GM12878 (cell line): ENCODE measurements around the gene NARF. TPM values are rescaled to one million over a fixed set of nuclear protein-coding genes. Genes with fewer than 3 reads are reported as not detected.

Experiments used
- ATAC-seq: fragments of 200-7000 bp; cut with Tn5 transposase; 3 replicates; pipeline ENCODE4 v1.9.1; 2020; ENCODE audit warnings: mild to moderate bottlenecking, moderate library complexity
- BruUV-seq: library from RNA; stranded (reverse); fragments of 400-500 nt; replicated peaks from 2 replicates; lab custom pipeline; 2021; lab: Mats Ljungman, UMichigan
- CTCF ChIA-PET: fragments of 300-600 bp; sonication (Branson Sonifier 250); formaldehyde crosslinking; extraction: SDS; loops from one replicate; lab custom pipeline; 2021; ENCODE audit warnings: inconsistent platforms; lab: Yijun Ruan, JAX
- POLR2A ChIA-PET: fragments of 350-600 bp; formaldehyde crosslinking; extraction: SDS; loops from one replicate; lab custom pipeline; 2021; ENCODE audit warnings: inconsistent platforms; lab: Charles Lee
- RAD21 ChIA-PET: fragments of 300-600 bp; sonication (Branson Sonifier 250); formaldehyde crosslinking; loops from one replicate; lab custom pipeline; 2023; ENCODE audit warnings: antibody characterized with exemption; ENCODE audit not compliant: unreplicated experiment; lab: Charles Lee
- SMC1A ChIA-PET: fragments of 300-600 bp; sonication (Branson Sonifier 250); formaldehyde crosslinking; loops from one replicate; lab custom pipeline; 2023; ENCODE audit not compliant: unreplicated experiment, uncharacterized antibody; lab: Charles Lee
- DNase-seq: peaks from one replicate; pipeline ENCODE4 v3.0.0-alpha.2; 2011; ENCODE audit warnings: low read depth, low spot score
- FAIRE-seq: peaks from 3 replicates; lab custom pipeline; 2011; peaks lifted over from hg19 to GRCh38; lab: Jason Lieb, UNC
- H2AFZ ChIP-seq: 2 replicates; pipeline ENCODE4 v1.6.0; 2011; ENCODE audit warnings: low read depth, low read length, control low read depth; ENCODE audit not compliant: control insufficient read depth
- H3K27ac ChIP-seq: 2 replicates; pipeline ENCODE4 v1.5.1; 2011; ENCODE audit warnings: control low read depth; ENCODE audit not compliant: control insufficient read depth, insufficient read depth
- H3K27me3 ChIP-seq, 2 experiments: replicated peaks in 1 of 2; 2 replicates each; pipeline versions ENCODE4 v1.6.0 to v1.6.1; 2011; ENCODE audit warnings: low read length in 1 of 2; ENCODE audit not compliant: control insufficient read depth in 2 of 2, insufficient read depth in 2 of 2
- H3K36me3 ChIP-seq, 2 experiments: 2 replicates each; pipeline ENCODE4 v1.5.1; 2011; ENCODE audit warnings: low read length in 1 of 2; ENCODE audit not compliant: control insufficient read depth in 2 of 2, insufficient read depth in 2 of 2
- H3K4me1 ChIP-seq: 2 replicates; pipeline ENCODE4 v1.6.1; 2011; ENCODE audit warnings: mild to moderate bottlenecking, low read length, moderate library complexity, mixed read lengths; ENCODE audit not compliant: control insufficient read depth, insufficient read depth
- H3K4me2 ChIP-seq: 2 replicates; pipeline ENCODE4 v1.6.0; 2011; ENCODE audit warnings: control low read depth; ENCODE audit not compliant: control insufficient read depth, insufficient read depth
- H3K4me3 ChIP-seq: fragments of 200-600 bp; sonication (generic); 2 replicates; pipeline ENCODE4 v1.5.1; 2016
- H3K79me2 ChIP-seq: 2 replicates; pipeline ENCODE4 v1.6.0; 2011; ENCODE audit warnings: low read length; ENCODE audit not compliant: control insufficient read depth, insufficient read depth
- H3K9ac ChIP-seq: 2 replicates; pipeline ENCODE4 v1.8.0; 2011; ENCODE audit warnings: low read length, control low read depth, mixed read lengths; ENCODE audit not compliant: control insufficient read depth, insufficient read depth
- H3K9me3 ChIP-seq: replicated peaks from 3 replicates; pipeline ENCODE4 v1.5.1; 2011; ENCODE audit warnings: mild to moderate bottlenecking, low read length; ENCODE audit not compliant: control insufficient read depth, insufficient read depth
- H4K20me1 ChIP-seq: 2 replicates; pipeline ENCODE4 v1.6.0; 2011; ENCODE audit not compliant: control insufficient read depth, insufficient read depth
- WGBS: methylation state at CpG from one replicate; pipeline ENCODE4 v1.1.6; 2016; ENCODE audit warnings: low lambda C conversion rate; ENCODE audit not compliant: insufficient replicate concordance, insufficient coverage; ENCODE audit errors: missing lambda C conversion rate; 5-methylcytosine and 5-hydroxymethylcytosine counted together
- in situ Hi-C: fragments of 300-500 bp; cut with MboI; formaldehyde crosslinking; loops from 9 replicates; pipeline ENCODE4 v1.14.3; 2018; ENCODE audit warnings: mixed read lengths
- intact Hi-C: fragments of 100-400 bp; cut with micrococcal nuclease; formaldehyde crosslinking; loops from one replicate; pipeline ENCODE4 v1.14.2; 2022; ENCODE audit not compliant: unreplicated experiment
- polyA plus RNA-seq, 11 experiments: library from polyadenylated mRNA; depleted of rRNA in 4 of 11; unstranded in 6 of 11; stranded (reverse) in 5 of 11; fragments of >200 nt; fragmentation: Nextera tagmentation in 4 of 11; fragmentation: Illumina TruSeq in 1 of 11; extraction: Ambion mirVana in 4 of 11; extraction: Trizol in 1 of 11; gene quantifications; 1 replicate in 1 of 11; 2 replicates in 10 of 11; pipeline versions ENCODE4 v1.2.1 to v1.2.3, GENCODE V29; 2011 to 2016; ENCODE audit warnings: inconsistent platforms in 2 of 11, missing spikeins in 2 of 11, low read depth in 1 of 11
- total RNA-seq, 4 experiments: library from RNA; depleted of rRNA in 3 of 4; stranded (reverse); fragments of >200 nt in 3 of 4; fragmentation: Illumina TruSeq in 1 of 4; extraction: Trizol in 1 of 4; gene quantifications; 2 replicates each; pipeline versions ENCODE4 v1.2.1 to v1.2.3, GENCODE V29; 2013 to 2021
- TF ChIP-seq, protein P1 (sequence below): fragments of 450-650 bp; IDR thresholded peaks from 2 replicates; pipeline ENCODE4 v1.6.1; 2017; ENCODE audit warnings: antibody characterized with exemption, mild to moderate bottlenecking, moderate library complexity

NARF gene
- total and polyA plus RNA-seq, 10 of the 15 experiments (the other 5 are each of a cell fraction or from before 2014, with no cell fraction given) = 16.7 to 126 (median 47.5) TPM

DNA sequence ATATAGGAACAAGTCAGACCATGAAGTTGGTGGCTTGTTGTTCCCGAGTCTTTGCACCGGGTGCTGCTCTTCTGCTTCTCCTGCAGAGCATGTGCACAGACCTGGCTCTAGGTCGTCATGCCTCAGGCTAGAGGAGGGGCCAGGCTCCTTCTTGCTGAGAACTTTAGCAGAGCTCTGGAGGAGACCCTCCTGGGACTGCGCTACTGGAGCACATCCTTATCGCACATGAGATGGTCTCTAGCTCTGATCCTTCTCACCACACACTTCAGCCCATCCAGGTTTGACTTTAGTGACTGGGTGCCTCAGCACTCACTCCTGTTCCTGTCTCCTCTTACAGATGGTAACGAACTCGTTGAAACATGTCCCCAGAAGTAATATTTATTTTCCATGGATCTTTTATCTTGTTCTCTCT lies 75.9 kb downstream of the NARF start:
- peaks cover 96% of the 10 kb centered on the region for H3K79me2 ChIP-seq
- no peak overlapping the region for H3K9ac ChIP-seq
- 83% methylated on average over 7 of the region's 7 CpGs for WGBS
- DNase-seq = no peak
- no peak overlapping the region for H2AFZ ChIP-seq
- ChIA-PET SMC1A (interaction anchor here (3.5 kb wide), 1 partner anchor 8 kb away, joined by 17 read pairs; no protein-coding TSS in a partner anchor), RAD21 (no interaction called here), CTCF (interaction anchor here (4.3 kb wide), 1 partner anchor 17 kb away, joined by 20 read pairs; no protein-coding TSS in a partner anchor), POLR2A (interaction anchor here (0.9 to 1.1 kb wide), 2 partner anchors 14 to 28 kb away, joined by 4 read pairs; partner anchors contain the start of gene FOXK2)
- TF ChIP-seq, protein P1, sequence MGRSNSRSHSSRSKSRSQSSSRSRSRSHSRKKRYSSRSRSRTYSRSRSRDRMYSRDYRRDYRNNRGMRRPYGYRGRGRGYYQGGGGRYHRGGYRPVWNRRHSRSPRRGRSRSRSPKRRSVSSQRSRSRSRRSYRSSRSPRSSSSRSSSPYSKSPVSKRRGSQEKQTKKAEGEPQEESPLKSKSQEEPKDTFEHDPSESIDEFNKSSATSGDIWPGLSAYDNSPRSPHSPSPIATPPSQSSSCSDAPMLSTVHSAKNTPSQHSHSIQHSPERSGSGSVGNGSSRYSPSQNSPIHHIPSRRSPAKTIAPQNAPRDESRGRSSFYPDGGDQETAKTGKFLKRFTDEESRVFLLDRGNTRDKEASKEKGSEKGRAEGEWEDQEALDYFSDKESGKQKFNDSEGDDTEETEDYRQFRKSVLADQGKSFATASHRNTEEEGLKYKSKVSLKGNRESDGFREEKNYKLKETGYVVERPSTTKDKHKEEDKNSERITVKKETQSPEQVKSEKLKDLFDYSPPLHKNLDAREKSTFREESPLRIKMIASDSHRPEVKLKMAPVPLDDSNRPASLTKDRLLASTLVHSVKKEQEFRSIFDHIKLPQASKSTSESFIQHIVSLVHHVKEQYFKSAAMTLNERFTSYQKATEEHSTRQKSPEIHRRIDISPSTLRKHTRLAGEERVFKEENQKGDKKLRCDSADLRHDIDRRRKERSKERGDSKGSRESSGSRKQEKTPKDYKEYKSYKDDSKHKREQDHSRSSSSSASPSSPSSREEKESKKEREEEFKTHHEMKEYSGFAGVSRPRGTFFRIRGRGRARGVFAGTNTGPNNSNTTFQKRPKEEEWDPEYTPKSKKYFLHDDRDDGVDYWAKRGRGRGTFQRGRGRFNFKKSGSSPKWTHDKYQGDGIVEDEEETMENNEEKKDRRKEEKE = no peak
- in situ Hi-C loops = no loop called here
- BruUV-seq = no TSS peak
- H3K27me3 ChIP-seq = no peaks in the 10 kb centered on the region
- no peaks in the 10 kb centered on the region for H3K9me3 ChIP-seq
- H3K36me3 ChIP-seq = no peaks in the 10 kb centered on the region
- peaks cover 43% of the 10 kb centered on the region for H3K4me1 ChIP-seq
- intact Hi-C loops = no loop called here
- no peak for FAIRE-seq
- no peak overlapping the region for H3K4me3 ChIP-seq
- no peak for ATAC-seq
- no peak overlapping the region for H3K4me2 ChIP-seq
- no peaks in the 10 kb centered on the region for H4K20me1 ChIP-seq
- no peak overlapping the region for H3K27ac ChIP-seq
